ENCODE results near the gene LRRC15. TPM values are rescaled to one million over a fixed set of nuclear protein-coding genes. Genes with fewer than 3 reads are reported as not detected.

LRRC15 gene
- total RNA-seq, 1 experiment from 2014 or later, result 0.07 TPM

- no peak for TF ChIP-seq AR (CRISPR knock-in tag; IDR thresholded peaks at IDR 0.05)
- no peak for TF ChIP-seq PRDM15 (CRISPR knock-in tag; IDR thresholded peaks at IDR 0.05)
- no peak for TF ChIP-seq CDX4 (CRISPR knock-in tag; IDR thresholded peaks at IDR 0.05; ENCODE audit: borderline replicate concordance)
- TF ChIP-seq E2F4 (CRISPR knock-in tag; IDR thresholded peaks at IDR 0.05; ENCODE audit: borderline replicate concordance, low read depth), result no peak
Observed at GRCh38 chr3:194320744-194321243, 48.7 kb downstream of the LRRC15 start (continued).

GRCh38 chr3:194320100-194320499 is 49.4 kb downstream of the LRRC15 start:
- H3K27ac Mint-ChIP-seq, result no peak overlapping the region
- H3K4me3 Mint-ChIP-seq, result no peak overlapping the region
- H3K36me3 Mint-ChIP-seq, result peaks cover 35% of the 10 kb centered on the region
- DNase-seq (ENCODE audit: low spot score), result no peak
- H3K27me3 Mint-ChIP-seq (ENCODE audit: low read depth), result peaks cover 38% of the 10 kb centered on the region
- TF ChIP-seq ZNF317 (CRISPR knock-in tag; IDR thresholded peaks at IDR 0.05; ENCODE audit: borderline replicate concordance, low read depth) (no peak), ZNF512 (CRISPR knock-in tag; IDR thresholded peaks at IDR 0.05; ENCODE audit: borderline replicate concordance) (no peak), NFATC4 (CRISPR knock-in tag; IDR thresholded peaks at IDR 0.05) (no peak), FOXP4 (CRISPR knock-in tag; IDR thresholded peaks at IDR 0.05) (no peak), PRDM15 (CRISPR knock-in tag; IDR thresholded peaks at IDR 0.05) (no peak), JAZF1 (CRISPR knock-in tag; IDR thresholded peaks at IDR 0.05) (no peak)
- no peak for ATAC-seq
- H3K9me3 Mint-ChIP-seq, result peaks cover 41% of the 10 kb centered on the region
- POLR2A ChIA-PET, result no interaction called here
- peaks cover 11% of the 10 kb centered on the region for H3K4me1 Mint-ChIP-seq
- CTCF ChIA-PET, result no interaction called here

Data from WTC11 (cell line).